HL-60 (cell line): ENCODE data around the gene DUOX2.

ENCODE experiments used
- CTCF ChIP-seq: IDR thresholded peaks from one replicate; pipeline ENCODE4 v1.5.1; 2011; ENCODE audit warnings: low read length, control low read depth, inconsistent platforms; ENCODE audit not compliant: insufficient read depth
- GABPA ChIP-seq: IDR thresholded peaks from 2 replicates; pipeline ENCODE4 v1.6.1; 2012; ENCODE audit warnings: low read depth
- POLR2AphosphoS5 ChIP-seq: IDR thresholded peaks from 2 replicates; pipeline ENCODE4 v1.6.1; 2012; ENCODE audit warnings: low read depth

GRCh38 chr15:45163508-45163856 is 49.5 kb upstream of the DUOX2 start:
- no peak for TF ChIP-seq CTCF
- no peak for TF ChIP-seq POLR2AphosphoS5
- no peak for TF ChIP-seq GABPA
